A673 (cell line): ENCODE measurements around the gene ACADVL. TPM values are rescaled to one million over a fixed set of nuclear protein-coding genes. Genes with fewer than 3 reads are reported as not detected.
A peak's percentile ranks its signal among the peaks of the same experiment; 100 is the strongest.

Experiments used
- BruUV-seq: library from RNA; stranded (reverse); fragments of 400-500 nt; replicated peaks from 2 replicates; lab custom pipeline; 2021; lab: Mats Ljungman, UMichigan
- CTCF ChIA-PET: fragments of 300-600 bp; sonication (Branson Sonifier 250); formaldehyde crosslinking; loops from one replicate; lab custom pipeline; 2022; ENCODE audit warnings: antibody characterized with exemption; lab: Charles Lee
- POLR2A ChIA-PET: fragments of 300-600 bp; sonication (Branson Sonifier 250); formaldehyde crosslinking; loops from one replicate; lab custom pipeline; 2022; ENCODE audit warnings: antibody characterized with exemption; ENCODE audit not compliant: low non-redundant PET; lab: Charles Lee
- DNase-seq: peaks from one replicate; pipeline ENCODE4 v3.0.0-alpha.2; 2015; ENCODE audit warnings: low spot score
- H3K27ac ChIP-seq: fragments of 200-600 bp; sonication (generic); 2 replicates; pipeline ENCODE4 v1.5.1; 2016; ENCODE audit warnings: mixed run types, low read depth, mild to moderate bottlenecking, mixed read lengths, antibody characterized with exemption, low read length; ENCODE audit not compliant: poor library complexity, severe bottlenecking
- H3K27me3 ChIP-seq: fragments of 200-600 bp; sonication (generic); replicated peaks from 2 replicates; pipeline ENCODE4 v1.6.1; 2017; ENCODE audit warnings: mixed run types, low read depth, mild to moderate bottlenecking, mixed read lengths, antibody characterized with exemption, low read length; ENCODE audit not compliant: insufficient read depth, poor library complexity
- H3K36me3 ChIP-seq: fragments of 200-600 bp; sonication (generic); 2 replicates; pipeline ENCODE4 v1.6.1; 2016; ENCODE audit warnings: mixed run types, mild to moderate bottlenecking, mixed read lengths, antibody characterized with exemption, low read length; ENCODE audit not compliant: insufficient read depth, poor library complexity, severe bottlenecking
- H3K4me1 ChIP-seq: fragments of 200-600 bp; sonication (generic); 2 replicates; pipeline ENCODE4 v1.6.1; 2017; ENCODE audit warnings: mixed run types, mild to moderate bottlenecking, mixed read lengths, antibody characterized with exemption, low read length; ENCODE audit not compliant: insufficient read depth, poor library complexity, severe bottlenecking
- H3K4me3 ChIP-seq: fragments of 200-600 bp; sonication (generic); 2 replicates; pipeline ENCODE4 v1.5.1; 2016; ENCODE audit warnings: low read depth, mixed run types, mild to moderate bottlenecking, mixed read lengths, low read length; ENCODE audit not compliant: poor library complexity, severe bottlenecking
- H3K9me3 ChIP-seq: fragments of 200-600 bp; sonication (generic); 2 replicates; pipeline ENCODE4 v1.6.1; 2016; ENCODE audit warnings: mixed run types, low read depth, mild to moderate bottlenecking, mixed read lengths, antibody characterized with exemption, low read length; ENCODE audit not compliant: poor library complexity, severe bottlenecking
- CTCF ChIP-seq: fragments of 300-800, 200-600 bp; sonication (generic); conservative IDR thresholded peaks from 2 replicates; pipeline ENCODE4 v1.5.1; 2017; ENCODE audit warnings: low read depth, mild to moderate bottlenecking, antibody characterized with exemption, low read length, moderate library complexity, mixed read lengths
- EZH2 ChIP-seq: fragments of 200-600 bp; sonication (generic); IDR thresholded peaks from 2 replicates; pipeline ENCODE4 v1.6.1; 2017; ENCODE audit warnings: borderline replicate concordance, low read depth, mild to moderate bottlenecking, mixed read lengths, antibody characterized with exemption, low read length; ENCODE audit not compliant: poor library complexity, severe bottlenecking
- intact Hi-C: fragments of 100-400 bp; cut with micrococcal nuclease; formaldehyde crosslinking; loops from one replicate; pipeline ENCODE4 v1.10.0; 2022; ENCODE audit not compliant: unreplicated experiment
- total RNA-seq: library from RNA; stranded (reverse); gene quantifications from 2 replicates; pipeline ENCODE4 v1.2.3, GENCODE V29; 2021

Gene ACADVL
- total RNA-seq, 1 experiment from 2014 or later = 425 TPM

- Histone ChIP-seq H3K27me3 (no peaks in the 10 kb centered on the region), H3K27ac (peak overlapping the region; percentile 95), H3K4me1 (peaks cover 41% of the 10 kb centered on the region), H3K4me3 (peak overlapping the region; percentile 96), H3K9me3 (no peaks in the 10 kb centered on the region), H3K36me3 (peaks cover 39% of the 10 kb centered on the region)
- intact Hi-C loops = no loop called here
- CTCF ChIA-PET = interaction anchor here (1.5 kb wide), 1 partner anchor 18 kb away, joined by 5 read pairs; no protein-coding TSS in a partner anchor
- POLR2A ChIA-PET = interaction anchor here (0.6 kb wide), 1 partner anchor 340 kb away, joined by 12 read pairs; no protein-coding TSS in a partner anchor
- TF ChIP-seq CTCF (no peak), EZH2 (no peak)
- DNase-seq = no peak
- BruUV-seq = no TSS peak
Measured at GRCh38 chr17:7238420-7239090, 18.8 kb downstream of the ACADVL start.

- ChIA-PET POLR2A (interaction anchor here (0.7 kb wide), 1 partner anchor 188 kb away, joined by 3 read pairs; no protein-coding TSS in a partner anchor), CTCF (no interaction called here)
- H3K27me3 ChIP-seq = no peaks in the 10 kb centered on the region
- peaks cover 41% of the 10 kb centered on the region for H3K4me1 ChIP-seq
- H3K9me3 ChIP-seq = no peaks in the 10 kb centered on the region
- DNase-seq = peak; percentile 100
- peaks cover 47% of the 10 kb centered on the region for H3K36me3 ChIP-seq
- peak within 1 kb of the TSS; percentile 95 for H3K27ac ChIP-seq
- no peak for TF ChIP-seq EZH2
- no peak for TF ChIP-seq CTCF
- intact Hi-C loops = no loop called here
- H3K4me3 ChIP-seq = peak within 1 kb of the TSS; percentile 96
- BruUV-seq = no TSS peak
Measured at GRCh38 chr17:7239091-7240027, 19.6 kb downstream of the ACADVL start, which contains the start of gene PHF23. Gene PHF23 (minus strand): TSS chr17:7239457. CDS start chr17:7239279, 178 bp downstream.

GRCh38 chr17:7240375-7240774 is 20.6 kb downstream of the ACADVL start:
- TF ChIP-seq CTCF (no peak), EZH2 (no peak)
- Histone ChIP-seq H3K9me3 (no peaks in the 10 kb centered on the region), H3K27ac (peak overlapping the region; percentile 22), H3K27me3 (no peaks in the 10 kb centered on the region), H3K4me1 (peaks cover 33% of the 10 kb centered on the region), H3K36me3 (peaks cover 45% of the 10 kb centered on the region), H3K4me3 (peak overlapping the region; percentile 96)
- intact Hi-C loops = no loop called here
- CTCF ChIA-PET = no interaction called here
- BruUV-seq = TSS peak; percentile 64
- DNase-seq = no peak
- POLR2A ChIA-PET = interaction anchor here (0.6 kb wide), 1 partner anchor 20 kb away, joined by 4 read pairs; no protein-coding TSS in a partner anchor
